ENCODE data around the gene CIAO3.

The CIAO3 gene

DNA sequence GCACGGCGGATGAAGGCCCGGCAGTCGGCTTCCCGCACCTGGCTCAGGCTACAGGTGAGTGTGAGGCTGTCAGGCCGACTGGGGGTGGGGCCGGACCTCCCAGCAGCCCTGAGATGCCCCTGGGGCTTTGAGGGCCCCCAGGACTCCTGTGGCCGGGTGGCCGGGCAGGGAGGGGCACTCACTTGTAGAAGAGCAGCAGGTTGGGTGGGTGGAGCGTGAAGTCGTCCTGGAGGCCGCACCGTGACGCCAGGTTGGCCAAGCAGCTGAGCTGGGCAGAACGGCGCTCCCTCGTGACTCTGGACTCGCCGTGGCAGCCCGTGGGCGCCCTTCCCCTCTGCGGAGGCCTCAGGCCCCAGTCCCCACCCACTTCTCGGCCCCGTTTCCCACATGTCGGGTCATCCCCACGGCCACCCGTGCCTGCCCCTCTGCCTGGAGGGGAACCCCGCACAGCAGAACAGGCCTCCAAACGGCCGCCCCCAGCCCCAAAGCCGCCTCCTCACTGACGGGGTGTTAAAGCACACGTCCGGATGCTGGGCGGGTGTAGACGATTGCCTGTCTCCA, 34.5 kb upstream of the CIAO3 start:
- TF ChIP-seq, protein P1, sequence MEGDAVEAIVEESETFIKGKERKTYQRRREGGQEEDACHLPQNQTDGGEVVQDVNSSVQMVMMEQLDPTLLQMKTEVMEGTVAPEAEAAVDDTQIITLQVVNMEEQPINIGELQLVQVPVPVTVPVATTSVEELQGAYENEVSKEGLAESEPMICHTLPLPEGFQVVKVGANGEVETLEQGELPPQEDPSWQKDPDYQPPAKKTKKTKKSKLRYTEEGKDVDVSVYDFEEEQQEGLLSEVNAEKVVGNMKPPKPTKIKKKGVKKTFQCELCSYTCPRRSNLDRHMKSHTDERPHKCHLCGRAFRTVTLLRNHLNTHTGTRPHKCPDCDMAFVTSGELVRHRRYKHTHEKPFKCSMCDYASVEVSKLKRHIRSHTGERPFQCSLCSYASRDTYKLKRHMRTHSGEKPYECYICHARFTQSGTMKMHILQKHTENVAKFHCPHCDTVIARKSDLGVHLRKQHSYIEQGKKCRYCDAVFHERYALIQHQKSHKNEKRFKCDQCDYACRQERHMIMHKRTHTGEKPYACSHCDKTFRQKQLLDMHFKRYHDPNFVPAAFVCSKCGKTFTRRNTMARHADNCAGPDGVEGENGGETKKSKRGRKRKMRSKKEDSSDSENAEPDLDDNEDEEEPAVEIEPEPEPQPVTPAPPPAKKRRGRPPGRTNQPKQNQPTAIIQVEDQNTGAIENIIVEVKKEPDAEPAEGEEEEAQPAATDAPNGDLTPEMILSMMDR (IDR thresholded peaks at IDR 0.05; ENCODE audit: low read depth, low read length, missing control alignments) = no peak
- H3K4me3 ChIP-seq (replicated peaks; ENCODE audit: low read depth, low read length) = no peak overlapping the region
- DNase-seq (ENCODE audit: extremely low read depth, low read depth) = no peak

DNA sequence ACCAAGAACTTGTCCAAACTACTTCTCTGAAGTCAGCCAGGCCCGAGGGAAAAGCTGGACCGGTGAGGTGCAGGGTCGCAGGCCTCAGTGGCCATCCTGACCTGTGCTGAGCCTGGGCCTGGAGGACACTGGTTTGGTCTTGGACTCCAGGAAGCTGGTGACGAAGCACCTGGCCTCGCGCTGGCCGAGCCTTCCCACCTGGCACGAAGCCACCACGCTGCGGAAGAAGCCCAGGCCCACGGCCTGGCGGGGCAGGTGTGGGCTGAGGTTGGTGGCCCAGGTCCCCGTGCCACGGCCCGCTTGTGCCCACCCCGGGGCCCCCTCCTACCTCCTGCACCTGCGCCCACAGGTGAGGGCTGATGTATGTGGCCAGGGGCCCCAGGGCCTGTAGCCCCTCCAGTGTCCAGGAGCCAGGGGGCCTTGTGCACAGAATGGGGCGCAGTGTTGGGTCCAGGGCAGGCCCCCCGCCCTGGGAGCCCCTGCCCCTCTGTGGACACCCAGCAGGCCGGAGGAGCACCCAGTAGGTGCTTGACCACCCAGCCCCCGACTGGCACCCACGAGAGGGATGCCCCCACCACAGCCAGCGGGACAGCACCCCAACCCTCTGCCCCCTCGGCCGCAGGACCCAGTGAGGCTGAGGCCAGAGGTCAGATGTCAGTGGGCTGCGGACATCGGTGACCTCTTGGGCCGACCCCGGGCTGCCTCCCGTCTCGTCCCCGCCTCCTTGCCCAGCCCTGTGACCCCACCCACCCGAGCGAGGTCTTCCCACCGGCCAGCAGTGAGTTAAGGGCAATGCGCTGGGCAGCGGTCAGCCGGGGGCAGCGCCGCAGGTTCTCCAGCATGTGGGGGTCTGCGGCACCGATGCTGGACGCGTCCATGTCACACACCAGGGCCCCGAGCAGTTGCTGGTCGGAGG, 33.5 kb upstream of the CIAO3 start:
- DNase-seq (ENCODE audit: extremely low read depth, low read depth) = no peak
- TF ChIP-seq, protein P1 (IDR thresholded peaks at IDR 0.05; ENCODE audit: low read depth, low read length, missing control alignments) = no peak

DNA sequence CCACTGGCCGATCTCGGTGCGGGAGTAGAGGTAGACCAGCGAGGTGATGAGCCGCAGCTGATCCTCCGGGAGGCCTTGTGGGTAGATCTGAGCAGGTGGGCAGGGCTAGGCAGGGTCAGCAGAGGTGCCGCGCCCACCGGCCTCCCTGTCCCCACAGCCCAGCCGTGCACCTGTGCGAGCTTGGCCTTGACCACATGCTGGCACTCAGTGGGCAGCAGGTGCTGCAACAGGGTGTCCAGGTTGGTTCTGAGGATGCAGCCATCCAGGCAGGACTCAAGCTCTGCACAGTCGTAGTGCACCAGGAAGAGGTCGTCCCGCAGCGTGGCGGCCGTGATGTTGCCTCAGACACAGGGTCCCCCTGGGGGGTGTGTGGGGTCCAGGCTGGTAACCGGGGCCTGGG, 32.2 kb upstream of the CIAO3 start:
- TF ChIP-seq, protein P1 (IDR thresholded peaks at IDR 0.05; ENCODE audit: low read depth, low read length, missing control alignments) = no peak
- H3K4me3 ChIP-seq (replicated peaks; ENCODE audit: low read depth, low read length) = no peak overlapping the region
- DNase-seq (ENCODE audit: extremely low read depth, low read depth) = no peak

More for the DNA sequence above, 33.5 kb upstream of the CIAO3 start:
- no peak overlapping the region for H3K4me3 ChIP-seq (replicated peaks; ENCODE audit: low read depth, low read length)

DNA sequence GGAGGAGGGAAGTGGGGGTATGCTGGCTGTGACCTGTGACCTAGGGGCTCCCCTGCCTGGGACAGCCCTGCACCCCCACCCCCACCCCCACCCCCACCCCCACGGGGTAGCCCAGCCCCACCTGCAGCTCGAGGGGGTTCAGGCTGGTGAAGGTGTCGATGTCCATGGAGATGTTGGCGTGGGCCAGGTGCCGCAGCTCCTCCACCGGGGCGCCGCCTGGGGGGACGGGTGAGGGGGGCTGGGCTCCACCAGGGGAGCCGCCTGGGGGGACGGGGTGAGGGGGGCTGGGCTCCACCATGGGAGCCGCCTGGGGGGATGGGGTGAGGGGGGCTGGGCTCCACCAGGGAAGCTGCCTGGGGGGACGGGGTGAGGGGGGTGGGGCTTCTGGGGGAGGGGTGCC, 29.6 kb upstream of the CIAO3 start:
- no peak for DNase-seq (ENCODE audit: extremely low read depth, low read depth)
- TF ChIP-seq, protein P1 (IDR thresholded peaks at IDR 0.05; ENCODE audit: low read depth, low read length, missing control alignments) = no peak

DNA sequence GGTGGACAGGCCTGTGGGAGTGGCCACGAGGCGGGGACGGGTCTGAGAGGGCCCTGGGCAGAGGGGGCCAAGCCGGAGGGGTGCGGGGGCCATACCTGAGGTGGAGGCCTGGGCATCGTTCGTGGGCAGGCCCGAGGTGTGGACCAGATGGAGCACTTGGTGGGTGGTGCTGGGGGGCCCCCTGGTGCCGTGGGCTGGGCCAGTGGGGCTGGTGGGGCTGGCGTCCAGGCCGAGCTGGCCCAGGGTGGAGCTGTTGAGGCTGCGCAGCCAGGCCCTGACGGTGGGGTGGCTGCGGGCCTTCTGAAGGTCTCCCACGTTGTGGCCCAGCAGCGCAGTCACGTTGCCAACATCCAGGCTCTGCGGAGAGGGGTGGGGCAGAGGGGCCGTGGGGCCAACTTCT, 29.1 kb upstream of the CIAO3 start:
- TF ChIP-seq, protein P1 (IDR thresholded peaks at IDR 0.05; ENCODE audit: low read depth, low read length, missing control alignments) = no peak
- DNase-seq (ENCODE audit: extremely low read depth, low read depth) = no peak
- H3K4me3 ChIP-seq (replicated peaks; ENCODE audit: low read depth, low read length) = no peak overlapping the region

More for the DNA sequence above, 29.6 kb upstream of the CIAO3 start:
- no peak overlapping the region for H3K4me3 ChIP-seq (replicated peaks; ENCODE audit: low read depth, low read length)

DNA sequence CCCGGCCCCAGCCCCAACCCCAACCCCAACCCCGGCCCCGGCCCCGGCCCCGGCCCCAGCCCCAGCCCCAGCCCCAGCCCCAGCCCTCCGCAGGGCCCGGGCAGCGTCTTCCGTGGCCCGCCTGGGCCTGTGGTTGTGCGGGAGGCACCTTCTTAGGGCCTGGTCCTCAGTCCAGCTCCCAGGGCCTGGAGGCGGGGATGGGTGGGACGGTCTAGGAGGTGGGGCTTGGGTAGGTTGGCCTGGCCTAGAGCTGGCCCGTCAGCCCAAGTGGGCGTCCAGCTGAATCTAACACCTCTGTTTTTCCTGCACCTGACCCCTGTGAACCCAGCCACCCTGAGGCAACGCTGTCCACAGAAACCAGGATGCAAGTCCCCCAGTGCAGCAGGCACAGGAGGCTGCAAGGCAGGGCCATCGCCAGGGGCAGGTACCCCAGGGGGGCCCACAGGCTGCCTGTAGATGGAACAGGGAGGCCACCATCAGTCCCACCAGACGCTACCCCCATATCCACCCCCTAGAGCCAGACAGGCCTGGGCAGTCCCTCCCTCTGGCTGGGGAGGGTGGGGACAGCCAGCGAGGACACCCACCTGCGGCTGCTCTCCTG, 28.5 kb upstream of the CIAO3 start:
- no peak overlapping the region for H3K4me3 ChIP-seq (replicated peaks; ENCODE audit: low read depth, low read length)
- DNase-seq (ENCODE audit: extremely low read depth, low read depth) = no peak
- TF ChIP-seq, protein P1 (IDR thresholded peaks at IDR 0.05; ENCODE audit: low read depth, low read length, missing control alignments) = no peak

Data from HFF-Myc (cell line).